ENCODE data around the gene PLAGL2.

Gene PLAGL2

GRCh38 chr20:32231245-32231644, 23.7 kb upstream of the PLAGL2 start:
- no peak for DNase-seq (ENCODE audit: low read depth in 2 of 3, low spot score in 1 of 3)

- DNase-seq (ENCODE audit: low read depth in 2 of 3, low spot score in 1 of 3), result no peak
These were observed 23.2 kb upstream of the PLAGL2 start for GRCh38 chr20:32230707-32231106.

GRCh38 chr20:32229251-32229747, 21.8 kb upstream of the PLAGL2 start:
- no peak for DNase-seq (ENCODE audit: low read depth in 2 of 3, low spot score in 1 of 3)

- no peak for DNase-seq (ENCODE audit: low read depth in 2 of 3, low spot score in 1 of 3)
These were observed 20.5 kb upstream of the PLAGL2 start for GRCh38 chr20:32227744-32228688.

- DNase-seq (ENCODE audit: low read depth in 2 of 3, low spot score in 1 of 3), result no peak
These were observed 19.8 kb upstream of the PLAGL2 start for GRCh38 chr20:32227306-32227705.

- DNase-seq (ENCODE audit: low read depth in 2 of 3, low spot score in 1 of 3), result no peak
These were observed 18.8 kb upstream of the PLAGL2 start for GRCh38 chr20:32226391-32226790.

- no peak for DNase-seq (ENCODE audit: low read depth in 2 of 3, low spot score in 1 of 3)
These were observed 16.9 kb upstream of the PLAGL2 start for GRCh38 chr20:32224463-32224862.

GRCh38 chr20:32218156-32218900, 10.8 kb upstream of the PLAGL2 start:
- DNase-seq (ENCODE audit: low read depth in 2 of 3, low spot score in 1 of 3), result no peak

- no peak for DNase-seq (ENCODE audit: low read depth in 2 of 3, low spot score in 1 of 3)
These were observed 8.9 kb upstream of the PLAGL2 start for GRCh38 chr20:32216179-32217142.

GRCh38 chr20:32215729-32216128, 8.2 kb upstream of the PLAGL2 start:
- DNase-seq (ENCODE audit: low read depth in 2 of 3, low spot score in 1 of 3), result no peak

GRCh38 chr20:32215147-32215546, 7.6 kb upstream of the PLAGL2 start:
- no peak for DNase-seq (ENCODE audit: low read depth in 2 of 3, low spot score in 1 of 3)

GRCh38 chr20:32213870-32214269, 6.3 kb upstream of the PLAGL2 start:
- no peak for DNase-seq (ENCODE audit: low read depth in 2 of 3, low spot score in 1 of 3)

- no peak for DNase-seq (ENCODE audit: low read depth in 2 of 3, low spot score in 1 of 3)
These were observed 2.5 kb upstream of the PLAGL2 start for GRCh38 chr20:32209850-32210605.

GRCh38 chr20:32208499-32209154, 1.1 kb upstream of the PLAGL2 start:
- DNase-seq (ENCODE audit: low read depth in 2 of 3, low spot score in 1 of 3), result no peak

- DNase-seq (ENCODE audit: low read depth in 2 of 3, low spot score in 1 of 3), result no peak
These were observed 550 bp downstream of the PLAGL2 start for GRCh38 chr20:32206760-32207625.

GRCh38 chr20:32205843-32206759, 1.4 kb downstream of the PLAGL2 start:
- no peak for DNase-seq (ENCODE audit: low read depth in 2 of 3, low spot score in 1 of 3)

GRCh38 chr20:32205110-32205842, 2.3 kb downstream of the PLAGL2 start:
- DNase-seq (ENCODE audit: low read depth in 2 of 3, low spot score in 1 of 3), result no peak
